Large intestine (tissue), 3 donors: Measurements from ENCODE around the gene TNKS2. TPM values are rescaled to one million over a fixed set of nuclear protein-coding genes. Genes with fewer than 3 reads are reported as not detected.

Source experiments
- DNase-seq, 2 donors: peaks; one replicate each; pipeline versions ENCODE4 v3.0.0 to v3.0.0-alpha.2; 2013
- H3K27ac ChIP-seq: one replicate; pipeline ENCODE4 v1.5.1; 2013; ENCODE audit warnings: low read length
- H3K27me3 ChIP-seq: 2 replicates; pipeline ENCODE4 v1.6.1; 2013; ENCODE audit warnings: low read length; ENCODE audit not compliant: control insufficient read depth, insufficient read depth
- H3K36me3 ChIP-seq: 2 replicates; pipeline ENCODE4 v1.6.1; 2013; ENCODE audit warnings: low read length; ENCODE audit not compliant: control insufficient read depth, insufficient read depth
- H3K4me1 ChIP-seq: one replicate; pipeline ENCODE4 v1.6.1; 2013; ENCODE audit warnings: low read length; ENCODE audit not compliant: control insufficient read depth, insufficient read depth
- H3K4me3 ChIP-seq: one replicate; pipeline ENCODE4 v1.5.1; 2013; ENCODE audit warnings: low read length
- H3K9me3 ChIP-seq: one replicate; pipeline ENCODE4 v1.6.1; 2013; ENCODE audit warnings: mild to moderate bottlenecking, low read depth, low read length, moderate library complexity; ENCODE audit not compliant: control insufficient read depth
- WGBS: methylation state at CpG from one replicate; pipeline ENCODE4 v1.1.5; 2013; ENCODE audit warnings: low lambda C conversion rate; ENCODE audit not compliant: insufficient coverage; 5-methylcytosine and 5-hydroxymethylcytosine counted together
- polyA plus RNA-seq: library from polyadenylated mRNA; unstranded; fragments of 120-200 nt; gene quantifications from one replicate; pipeline ENCODE4 v1.2.1, GENCODE V29; 2013

TNKS2 gene
- polyA plus RNA-seq, 1 donor = 30.6 TPM

GRCh38 chr10:91907914-91908336 lies 109.7 kb downstream of the TNKS2 start:
- no peaks in the 10 kb centered on the region for H3K36me3 ChIP-seq
- H3K27ac ChIP-seq = no peak overlapping the region
- H3K4me3 ChIP-seq = peak overlapping the region; percentile 63
- H3K27me3 ChIP-seq = no peaks in the 10 kb centered on the region
- DNase-seq = no peak
- no peaks in the 10 kb centered on the region for H3K4me1 ChIP-seq
- no peaks in the 10 kb centered on the region for H3K9me3 ChIP-seq
- WGBS = 85% methylated on average over 1 of the region's 18 CpGs

- Histone ChIP-seq H3K4me1 (no peaks in the 10 kb centered on the region), H3K9me3 (no peaks in the 10 kb centered on the region), H3K36me3 (no peaks in the 10 kb centered on the region), H3K4me3 (peak overlapping the region; percentile 63), H3K27ac (peak overlapping the region; percentile 10), H3K27me3 (peaks cover 2% of the 10 kb centered on the region)
- peak; percentile 73 to 91 for DNase-seq
- WGBS = no CpG with 5 or more reads among the region's 93 CpGs
Measured at GRCh38 chr10:91908337-91909116, 110.3 kb downstream of the TNKS2 start.

- Histone ChIP-seq H3K9me3 (no peaks in the 10 kb centered on the region), H3K36me3 (no peaks in the 10 kb centered on the region), H3K27me3 (peaks cover 2% of the 10 kb centered on the region), H3K4me3 (peak within 1 kb of the TSS; percentile 63), H3K4me1 (no peaks in the 10 kb centered on the region), H3K27ac (peak within 1 kb of the TSS; percentile 10)
- DNase-seq = peak in 1 of 2 donors; percentile 65
- WGBS = 0% methylated on average over 4 of the region's 19 CpGs
Measured at GRCh38 chr10:91909117-91909677, 111.0 kb downstream of the TNKS2 start, which contains the start of gene FGFBP3. Gene FGFBP3 (minus strand): TSS chr10:91909486. CDS start chr10:91908969, 517 bp downstream.

- WGBS = no CpG with 5 or more reads among the region's 4 CpGs
- Histone ChIP-seq H3K4me3 (no peak overlapping the region), H3K27ac (no peak overlapping the region), H3K27me3 (peaks cover 4% of the 10 kb centered on the region), H3K36me3 (no peaks in the 10 kb centered on the region), H3K4me1 (no peaks in the 10 kb centered on the region), H3K9me3 (no peaks in the 10 kb centered on the region)
- no peak for DNase-seq
Measured at GRCh38 chr10:91910467-91910866, 112.2 kb downstream of the TNKS2 start.

Other genes starting within 250 kb of the TNKS2 start
- gene PPP1R3C, start 165.4 kb upstream of the TNKS2 start, polyA plus RNA-seq = 39.6 TPM
- gene FGFBP3, start 111.1 kb downstream of the TNKS2 start, polyA plus RNA-seq = 1.9 TPM
- gene BTAF1, start 125.3 kb downstream of the TNKS2 start, polyA plus RNA-seq = 50.9 TPM